MM.1S (cell line): Measurements from ENCODE around the gene LCA5L.

Source experiments
- DNase-seq: peaks from one replicate; pipeline ENCODE4 v3.0.0-alpha.2; 2015
- H2AFZ ChIP-seq: fragments of 300-600 bp; sonication (generic); 2 replicates; pipeline ENCODE4 v1.6.0; 2016; ENCODE audit warnings: antibody characterized with exemption, low read length
- H3F3A ChIP-seq: fragments of 300-600 bp; sonication (generic); 2 replicates; pipeline ENCODE4 v1.6.1; 2016; ENCODE audit warnings: mild to moderate bottlenecking, antibody characterized with exemption, low read length, moderate library complexity, mixed read lengths; ENCODE audit not compliant: insufficient read depth
- H3K27ac ChIP-seq: fragments of 300-600 bp; sonication (generic); 2 replicates; pipeline ENCODE4 v1.5.1; 2016; ENCODE audit warnings: mild to moderate bottlenecking, low read length
- H3K27me3 ChIP-seq: fragments of 300-600 bp; sonication (generic); replicated peaks from 2 replicates; pipeline ENCODE4 v1.6.0; 2016; ENCODE audit warnings: low read length; ENCODE audit not compliant: insufficient read depth
- H3K36me3 ChIP-seq: fragments of 300-600 bp; sonication (generic); replicated peaks from 2 replicates; pipeline ENCODE4 v1.6.1; 2016; ENCODE audit warnings: mild to moderate bottlenecking, low read length, mixed read lengths; ENCODE audit not compliant: insufficient read depth
- H3K4me1 ChIP-seq: fragments of 300-600 bp; sonication (generic); 2 replicates; pipeline ENCODE4 v1.6.1; 2016; ENCODE audit warnings: low read length, mixed read lengths
- H3K4me2 ChIP-seq: fragments of 300-600 bp; sonication (generic); 2 replicates; pipeline ENCODE4 v1.6.0; 2016; ENCODE audit warnings: low read depth, low read length
- H3K4me3 ChIP-seq: fragments of 300-600 bp; sonication (generic); 2 replicates; pipeline ENCODE4 v1.5.1; 2016; ENCODE audit warnings: low read length, mixed read lengths
- H3K79me2 ChIP-seq: fragments of 300-600 bp; sonication (generic); 2 replicates; pipeline ENCODE4 v1.6.1; 2016; ENCODE audit warnings: mixed run types, low read length, mixed read lengths
- H3K9ac ChIP-seq: fragments of 300-600 bp; sonication (generic); 2 replicates; pipeline ENCODE4 v1.6.1; 2016; ENCODE audit warnings: low read length, mixed read lengths
- H3K9me2 ChIP-seq: fragments of 300-600 bp; sonication (generic); replicated peaks from 2 replicates; pipeline ENCODE4 v1.6.1; 2016; ENCODE audit warnings: mild to moderate bottlenecking, low read length, mixed read lengths; ENCODE audit not compliant: insufficient read depth
- H3K9me3 ChIP-seq: fragments of 300-600 bp; sonication (generic); replicated peaks from 2 replicates; pipeline ENCODE4 v1.6.1; 2016; ENCODE audit warnings: mild to moderate bottlenecking, low read length, mixed read lengths; ENCODE audit not compliant: insufficient read depth
- H4K20me1 ChIP-seq: fragments of 300-600 bp; sonication (generic); 2 replicates; pipeline ENCODE4 v1.6.1; 2016; ENCODE audit warnings: mild to moderate bottlenecking, low read length, moderate library complexity, mixed read lengths; ENCODE audit not compliant: insufficient read depth
- EZH2 ChIP-seq: fragments of 300-600 bp; sonication (generic); optimal IDR thresholded peaks from 2 replicates; pipeline ENCODE3; 2017; ENCODE audit warnings: low read depth, mild to moderate bottlenecking, antibody characterized with exemption, low read length, mixed read lengths
- EZH2phosphoT487 ChIP-seq: fragments of 300-600 bp; sonication (generic); IDR thresholded peaks from 2 replicates; pipeline ENCODE4 v1.6.1; 2018; ENCODE audit warnings: antibody characterized with exemption, low read length
- TF ChIP-seq, protein P1 (sequence below): fragments of 300-600 bp; sonication (generic); IDR thresholded peaks from 2 replicates; pipeline ENCODE4 v1.5.1; 2016; ENCODE audit warnings: antibody characterized with exemption, low read length, mixed read lengths

The LCA5L gene

DNA sequence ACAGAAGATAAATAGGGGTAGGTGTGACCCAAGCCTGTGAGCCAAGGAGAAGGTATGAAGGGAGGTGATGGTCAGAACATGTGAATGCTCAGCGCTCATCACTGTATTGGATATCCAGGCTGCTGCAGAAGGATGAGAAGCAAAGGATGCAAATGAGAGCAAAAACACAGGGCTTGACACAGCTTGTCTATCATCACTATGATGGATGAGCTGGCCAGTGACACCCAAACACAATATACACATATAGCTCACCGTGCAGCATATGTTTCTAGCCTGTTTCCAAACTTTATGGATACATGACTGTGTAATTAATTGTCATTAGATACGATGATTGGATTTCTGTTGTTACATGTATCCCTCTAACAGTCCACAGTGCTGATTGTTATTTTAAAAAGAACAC, 82.8 kb downstream of the LCA5L start:
- H2AFZ ChIP-seq = no peak overlapping the region
- no peaks in the 10 kb centered on the region for H3K27me3 ChIP-seq
- no peak overlapping the region for H3K4me3 ChIP-seq
- no peaks in the 10 kb centered on the region for H3K9me2 ChIP-seq
- H3K4me2 ChIP-seq = no peak overlapping the region
- no peaks in the 10 kb centered on the region for H3F3A ChIP-seq
- no peak overlapping the region for H3K27ac ChIP-seq
- no peaks in the 10 kb centered on the region for H3K4me1 ChIP-seq
- no peaks in the 10 kb centered on the region for H3K79me2 ChIP-seq
- H4K20me1 ChIP-seq = no peaks in the 10 kb centered on the region
- H3K9me3 ChIP-seq = no peaks in the 10 kb centered on the region
- no peak for DNase-seq
- H3K36me3 ChIP-seq = no peaks in the 10 kb centered on the region
- H3K9ac ChIP-seq = no peak overlapping the region
- TF ChIP-seq, protein P1, sequence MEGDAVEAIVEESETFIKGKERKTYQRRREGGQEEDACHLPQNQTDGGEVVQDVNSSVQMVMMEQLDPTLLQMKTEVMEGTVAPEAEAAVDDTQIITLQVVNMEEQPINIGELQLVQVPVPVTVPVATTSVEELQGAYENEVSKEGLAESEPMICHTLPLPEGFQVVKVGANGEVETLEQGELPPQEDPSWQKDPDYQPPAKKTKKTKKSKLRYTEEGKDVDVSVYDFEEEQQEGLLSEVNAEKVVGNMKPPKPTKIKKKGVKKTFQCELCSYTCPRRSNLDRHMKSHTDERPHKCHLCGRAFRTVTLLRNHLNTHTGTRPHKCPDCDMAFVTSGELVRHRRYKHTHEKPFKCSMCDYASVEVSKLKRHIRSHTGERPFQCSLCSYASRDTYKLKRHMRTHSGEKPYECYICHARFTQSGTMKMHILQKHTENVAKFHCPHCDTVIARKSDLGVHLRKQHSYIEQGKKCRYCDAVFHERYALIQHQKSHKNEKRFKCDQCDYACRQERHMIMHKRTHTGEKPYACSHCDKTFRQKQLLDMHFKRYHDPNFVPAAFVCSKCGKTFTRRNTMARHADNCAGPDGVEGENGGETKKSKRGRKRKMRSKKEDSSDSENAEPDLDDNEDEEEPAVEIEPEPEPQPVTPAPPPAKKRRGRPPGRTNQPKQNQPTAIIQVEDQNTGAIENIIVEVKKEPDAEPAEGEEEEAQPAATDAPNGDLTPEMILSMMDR = no peak
- TF ChIP-seq EZH2phosphoT487 (no peak), EZH2 (no peak)

DNA sequence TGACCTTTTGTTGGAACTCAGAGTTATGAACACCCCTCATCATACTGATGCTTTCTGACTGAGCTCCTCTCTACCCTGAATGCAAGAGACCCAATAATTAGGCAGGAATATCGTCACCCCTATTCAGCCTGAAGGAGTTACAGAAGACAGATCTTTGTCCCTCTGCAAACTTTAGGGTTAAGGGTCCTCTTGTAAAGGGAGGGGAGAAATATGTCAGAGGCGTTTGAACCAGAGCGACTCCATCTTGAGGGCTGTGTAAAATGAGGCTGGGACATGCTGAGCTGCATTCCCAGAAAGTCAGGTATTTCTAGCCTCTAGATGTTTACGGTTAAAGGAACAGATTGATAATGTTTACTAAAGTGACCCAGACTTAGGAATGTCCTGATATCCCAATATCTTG, 86.2 kb downstream of the LCA5L start:
- Histone ChIP-seq H3K9me3 (no peaks in the 10 kb centered on the region), H3K9me2 (no peaks in the 10 kb centered on the region), H3K79me2 (no peaks in the 10 kb centered on the region), H4K20me1 (no peaks in the 10 kb centered on the region), H3K36me3 (no peaks in the 10 kb centered on the region), H3K4me2 (no peak overlapping the region), H3F3A (no peaks in the 10 kb centered on the region), H3K4me1 (no peaks in the 10 kb centered on the region), H3K4me3 (no peak overlapping the region), H2AFZ (no peak overlapping the region), H3K9ac (no peak overlapping the region), H3K27ac (no peak overlapping the region), H3K27me3 (no peaks in the 10 kb centered on the region)
- DNase-seq = no peak
- TF ChIP-seq EZH2 (no peak), EZH2phosphoT487 (no peak)
- TF ChIP-seq, protein P1 = no peak
